ENCODE data around the gene PHAF1. TPM values are rescaled to one million over a fixed set of nuclear protein-coding genes. Genes with fewer than 3 reads are reported as not detected.

PHAF1 gene
- total RNA-seq, 2 donors from 2014 or later: 11.0 to 11.8 TPM

- intact Hi-C loops (cut with DNase I): loop anchor here (10.0 kb wide), 2 partner anchors 214 to 294 kb away; no protein-coding TSS in a partner anchor
- ATAC-seq (no peak), DNase-seq (no peak)
These were observed 78.6 kb downstream of the PHAF1 start for GRCh38 chr16:67188323-67188722.

- intact Hi-C loops (cut with DNase I): loop anchor here (10.0 kb wide), 2 partner anchors 214 to 294 kb away; no protein-coding TSS in a partner anchor
- ATAC-seq: no peak
- no peak for DNase-seq
These were observed 79.1 kb downstream of the PHAF1 start for GRCh38 chr16:67188798-67189197.

GRCh38 chr16:67190041-67190440, 80.3 kb downstream of the PHAF1 start, which contains the start of gene EXOC3L1:
Gene EXOC3L1 (minus strand): TSS chr16:67190136. CDS start chr16:67189676, 460 bp downstream.
- ATAC-seq (no peak), DNase-seq (no peak)
- intact Hi-C loops (cut with DNase I): no loop called here

GRCh38 chr16:67190448-67191399, 81.0 kb downstream of the PHAF1 start:
- intact Hi-C loops (cut with DNase I): no loop called here
- DNase-seq (no peak), ATAC-seq (no peak)

GRCh38 chr16:67191411-67191994, 81.8 kb downstream of the PHAF1 start:
- ATAC-seq (no peak), DNase-seq (no peak)
- intact Hi-C loops (cut with DNase I): no loop called here

- intact Hi-C loops (cut with DNase I): no loop called here
These were observed 82.4 kb downstream of the PHAF1 start, which contains the start of gene E2F4 for GRCh38 chr16:67191995-67192681. Gene E2F4 (plus strand): TSS chr16:67192155. CDS start chr16:67192228, 73 bp downstream.

GRCh38 chr16:67192781-67193361, 83.1 kb downstream of the PHAF1 start:
- intact Hi-C loops (cut with DNase I): no loop called here
- ATAC-seq (peak in 1 of 2 donors; percentile 1), DNase-seq (no peak)

More at GRCh38 chr16:67191995-67192681, 82.4 kb downstream of the PHAF1 start, which contains the start of gene E2F4:
- DNase-seq (peak; percentile 94), ATAC-seq (peak; percentile 92 to 97)

GRCh38 chr16:67193536-67193935, 83.8 kb downstream of the PHAF1 start:
- intact Hi-C loops (cut with DNase I): no loop called here
- no peak for ATAC-seq
- no peak for DNase-seq

GRCh38 chr16:67194260-67194659, 84.5 kb downstream of the PHAF1 start:
- DNase-seq (no peak), ATAC-seq (no peak)
- intact Hi-C loops (cut with DNase I): no loop called here

GRCh38 chr16:67195676-67196075, 85.9 kb downstream of the PHAF1 start:
- ATAC-seq (no peak), DNase-seq (no peak)
- intact Hi-C loops (cut with DNase I): no loop called here

GRCh38 chr16:67196881-67197280, 87.1 kb downstream of the PHAF1 start:
- ATAC-seq: no peak
- intact Hi-C loops (cut with DNase I): no loop called here
- no peak for DNase-seq

GRCh38 chr16:67197704-67198103, 88.0 kb downstream of the PHAF1 start:
- ATAC-seq (no peak), DNase-seq (no peak)
- intact Hi-C loops (cut with DNase I): no loop called here

Other genes with a start within 250 kb of the PHAF1 start
- 1 to 10 TPM; 6.8 to 8.1 TPM for gene PDP2, start 229.4 kb upstream of the PHAF1 start, total RNA-seq
- under 1 TPM; 0.39 to 0.47 TPM for gene CDH16, start 191.1 kb upstream of the PHAF1 start, total RNA-seq
- gene RRAD, start 184.4 kb upstream of the PHAF1 start, total RNA-seq: 100 to 1,000 TPM in 1 of 2 donors, 10 to 100 TPM in 1; 58.3 to 325 TPM
- 100 to 1,000 TPM in 1 of 2 donors, 10 to 100 TPM in 1; 92.7 to 120 TPM for gene CIAO2B, start 175.5 kb upstream of the PHAF1 start, total RNA-seq
- gene CES2, start 174.4 kb upstream of the PHAF1 start, total RNA-seq: 10 to 100 TPM; 27.6 to 48.0 TPM
- 1 to 10 TPM in 1 of 2 donors, under 1 TPM in 1; 0.63 to 1.4 TPM for gene CES3, start 148.7 kb upstream of the PHAF1 start, total RNA-seq
- 1 to 10 TPM; 5.2 to 8.5 TPM for gene CES4A, start 121.4 kb upstream of the PHAF1 start, total RNA-seq
- gene CBFB, start 80.8 kb upstream of the PHAF1 start, total RNA-seq: 10 to 100 TPM; 29.2 to 34.6 TPM
- gene B3GNT9, start 41.1 kb downstream of the PHAF1 start, total RNA-seq: 10 to 100 TPM; 11.3 to 15.1 TPM
- gene TRADD, start 50.0 kb downstream of the PHAF1 start, total RNA-seq: 10 to 100 TPM; 10.6 to 11.1 TPM
- 1 to 10 TPM; 8.0 to 8.5 TPM for gene FBXL8, start 50.0 kb downstream of the PHAF1 start, total RNA-seq
- gene HSF4, start 54.8 kb downstream of the PHAF1 start, total RNA-seq: 10 to 100 TPM; 24.3 to 48.1 TPM
- gene NOL3, start 60.6 kb downstream of the PHAF1 start, total RNA-seq: 10 to 100 TPM; 58.6 to 80.5 TPM
- 10 to 100 TPM; 16.8 to 18.1 TPM for gene MATCAP1, start 74.0 kb downstream of the PHAF1 start, total RNA-seq
- gene EXOC3L1, start 80.2 kb downstream of the PHAF1 start, total RNA-seq: 1 to 10 TPM; 1.9 to 2.0 TPM
- gene E2F4, start 82.2 kb downstream of the PHAF1 start, total RNA-seq: 10 to 100 TPM; 34.9 to 46.2 TPM
- gene ELMO3, start 89.2 kb downstream of the PHAF1 start, total RNA-seq: 1 to 10 TPM; 1.0 to 1.6 TPM
- 10 to 100 TPM; 17.4 to 25.3 TPM for gene TMEM208, start 117.2 kb downstream of the PHAF1 start, total RNA-seq
- gene FHOD1, start 137.5 kb downstream of the PHAF1 start, total RNA-seq: 10 to 100 TPM; 18.7 to 25.8 TPM
- 1 to 10 TPM; 1.3 to 1.5 TPM for gene SLC9A5, start 139.0 kb downstream of the PHAF1 start, total RNA-seq
- 1 to 10 TPM; 1.8 to 2.2 TPM for gene PLEKHG4, start 169.6 kb downstream of the PHAF1 start, total RNA-seq
- under 1 TPM in 1 of 2 donors, not detected in 1; 0.16 TPM for gene KCTD19, start 216.8 kb downstream of the PHAF1 start, total RNA-seq
- not detected for gene LRRC36, start 216.9 kb downstream of the PHAF1 start, total RNA-seq